Activated CD8-positive, alpha-beta memory T cell treated with anti-CD3 and anti-CD28 coated beads, Interleukin-2, amount 50 U/mL, for 24 hours (primary cell): ENCODE results near the gene RTN4RL1.

Experiments
- DNase-seq: peaks from one replicate; pipeline ENCODE4 v3.0.0-alpha.2; 2020; ENCODE audit errors: extremely low read depth

The RTN4RL1 gene

GRCh38 chr17:1919201-1919600, 105.9 kb downstream of the RTN4RL1 start:
- no peak for DNase-seq

DNA sequence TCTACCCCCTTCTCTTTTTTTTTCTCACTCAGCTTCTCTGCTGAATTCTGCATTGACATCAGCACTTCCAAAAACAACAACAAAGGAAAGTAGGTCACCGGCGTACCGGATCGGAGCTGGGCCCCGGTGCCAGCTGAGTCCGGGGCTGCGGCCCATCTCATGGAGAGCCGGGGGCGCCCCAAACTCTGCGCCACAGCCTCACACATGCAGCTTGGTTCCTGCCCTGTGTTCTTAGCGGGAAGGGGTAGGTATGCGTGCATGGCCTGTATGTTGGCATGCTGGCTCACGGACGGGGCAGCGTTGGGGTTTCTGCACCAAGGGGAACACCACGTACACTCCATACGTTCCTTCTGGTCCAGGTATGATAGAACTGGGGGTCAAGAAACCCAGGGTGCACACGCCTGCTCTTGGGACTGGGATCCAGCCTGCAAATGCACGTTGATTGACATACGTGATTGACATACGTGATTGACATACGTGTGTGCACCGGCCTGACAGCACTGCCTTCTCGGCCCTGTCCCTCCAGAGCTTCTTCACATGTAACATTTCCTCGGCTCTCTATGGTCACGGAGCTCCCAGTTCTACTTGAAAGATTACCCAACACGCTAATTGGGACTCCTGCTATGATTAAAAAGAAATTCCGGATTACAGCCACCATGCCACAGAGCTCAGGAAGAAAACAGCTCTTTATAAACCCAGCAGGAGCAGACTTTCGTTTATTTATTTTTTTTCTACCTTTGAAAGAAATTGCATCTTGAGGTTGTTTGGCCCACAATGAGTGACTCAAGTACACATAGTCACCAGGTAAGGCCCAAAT, 106.6 kb downstream of the RTN4RL1 start:
- DNase-seq: no peak

DNA sequence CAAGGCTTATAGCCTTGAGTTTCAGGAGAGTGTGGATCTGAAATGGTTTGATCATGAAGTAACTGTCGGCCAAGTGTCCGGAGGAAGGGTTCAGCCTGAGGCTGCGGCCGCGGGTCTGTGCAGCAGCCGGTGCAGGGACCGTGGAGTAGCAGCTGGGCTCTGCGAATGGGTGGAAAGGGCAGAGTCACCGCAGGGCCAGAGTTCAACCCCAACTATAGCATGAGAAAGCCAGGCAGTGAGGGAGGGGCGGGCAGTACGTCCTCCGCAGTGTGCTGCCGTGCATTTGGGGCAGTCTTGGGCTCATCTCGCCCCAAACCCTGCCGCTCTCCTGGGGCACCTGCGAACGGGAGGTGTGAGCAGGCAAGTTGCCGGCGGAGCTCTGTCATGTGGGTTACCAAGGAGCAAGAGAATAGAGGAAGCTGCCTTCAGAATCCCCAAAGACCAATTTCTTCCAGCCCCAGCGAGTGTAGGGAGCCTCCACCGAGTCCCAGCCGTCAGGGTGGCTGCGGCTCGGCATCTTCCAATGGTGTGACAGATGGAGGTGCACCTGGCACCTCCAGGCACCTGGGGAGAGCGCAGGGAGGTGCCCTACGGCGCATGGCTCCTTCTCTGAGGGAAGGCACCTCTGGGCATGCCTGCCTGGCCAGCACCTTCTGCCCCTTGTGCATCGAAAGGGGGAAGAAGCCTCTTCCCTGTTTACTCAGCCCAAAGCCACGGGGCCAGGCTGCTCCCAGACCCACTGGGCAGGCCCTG, 108.0 kb downstream of the RTN4RL1 start:
- DNase-seq: no peak

GRCh38 chr17:1916316-1916715, 108.8 kb downstream of the RTN4RL1 start:
- no peak for DNase-seq

GRCh38 chr17:1915889-1916288, 109.2 kb downstream of the RTN4RL1 start:
- no peak for DNase-seq

GRCh38 chr17:1914661-1915083, 110.5 kb downstream of the RTN4RL1 start:
- DNase-seq: no peak

DNA sequence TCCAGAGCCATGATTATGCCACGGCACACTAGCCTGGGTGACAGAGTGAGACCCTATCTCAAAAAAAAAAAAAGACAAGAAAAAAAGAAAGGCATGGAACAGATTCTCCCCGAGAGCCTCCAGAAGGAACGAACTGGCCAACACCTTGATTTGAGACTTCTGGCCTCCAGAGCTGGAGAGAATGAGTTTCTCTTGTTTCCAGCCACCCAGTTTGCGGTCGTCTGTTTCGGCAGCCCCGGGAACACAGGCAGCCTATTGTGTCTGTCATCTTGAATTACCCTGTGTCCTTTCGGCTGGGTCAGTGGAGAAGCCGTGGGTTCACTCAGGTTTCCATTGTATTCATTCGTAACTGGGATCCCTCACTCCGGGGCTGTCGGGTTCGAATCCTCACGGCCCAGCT, 111.4 kb downstream of the RTN4RL1 start:
- DNase-seq: no peak

- DNase-seq: no peak
These were observed 113.0 kb downstream of the RTN4RL1 start for GRCh38 chr17:1912146-1912545.

GRCh38 chr17:1909985-1910384, 115.1 kb downstream of the RTN4RL1 start:
- no peak for DNase-seq

GRCh38 chr17:1908699-1909309, 116.3 kb downstream of the RTN4RL1 start:
- no peak for DNase-seq

DNA sequence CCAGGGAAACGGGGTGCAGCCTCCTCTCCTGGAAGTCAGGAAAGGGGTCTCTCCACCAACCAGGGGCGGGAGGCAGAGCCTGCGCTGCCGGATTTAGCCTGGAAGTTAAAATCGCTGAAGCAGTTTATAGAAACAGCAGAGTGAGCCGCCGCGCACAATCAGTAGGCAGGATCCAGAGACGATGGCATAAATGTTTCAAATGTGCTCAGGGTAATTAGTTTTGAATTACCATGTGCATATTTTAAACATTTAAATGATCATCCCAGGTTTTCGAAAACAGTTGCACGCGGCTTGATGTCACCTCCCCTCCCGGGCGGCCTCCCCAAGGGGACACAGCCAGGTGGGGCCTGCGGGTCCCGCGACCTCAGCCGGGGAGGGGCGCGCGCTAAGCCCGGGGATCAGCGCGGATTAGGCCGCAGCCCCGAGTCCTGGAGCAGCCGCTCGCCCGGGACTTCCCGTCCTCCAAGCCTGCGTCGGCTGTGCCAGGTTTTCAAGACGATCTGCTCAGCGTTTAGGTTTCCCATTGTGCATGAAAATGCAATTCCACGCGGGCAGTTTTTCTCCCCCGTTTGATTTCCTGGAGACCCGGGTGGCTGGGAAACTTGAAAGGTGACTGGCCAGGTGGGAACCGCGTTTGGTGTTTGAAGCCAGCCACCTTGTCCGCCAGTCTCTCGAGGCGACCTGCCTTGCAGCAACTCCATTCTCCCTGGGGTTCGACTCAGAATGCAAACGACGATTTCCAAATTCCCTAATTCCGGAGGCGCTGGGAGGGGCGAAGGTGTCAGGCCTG, 117.0 kb downstream of the RTN4RL1 start:
- DNase-seq: no peak

DNA sequence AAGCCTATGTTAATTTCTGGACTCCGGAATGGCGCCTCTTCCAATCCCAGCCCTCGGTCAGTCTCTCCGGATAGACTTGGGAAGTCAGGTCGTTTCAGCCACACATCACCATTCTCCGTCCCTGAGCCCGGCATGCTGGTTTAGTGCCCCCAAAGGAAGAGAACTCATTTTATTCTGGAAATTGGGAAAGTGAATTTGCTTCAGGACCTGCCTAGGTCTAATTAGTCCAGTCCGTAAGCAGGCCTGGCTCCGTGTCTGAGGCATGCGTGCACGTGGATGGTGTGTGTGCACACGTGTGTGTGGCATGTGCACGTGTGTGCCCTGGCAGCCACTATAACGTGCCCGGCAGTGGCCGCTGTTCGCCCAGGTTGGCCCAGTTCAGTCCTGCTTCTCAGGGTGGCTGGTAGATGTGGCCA, 117.9 kb downstream of the RTN4RL1 start:
- no peak for DNase-seq

GRCh38 chr17:1906662-1907101, 118.5 kb downstream of the RTN4RL1 start:
- DNase-seq: no peak

DNA sequence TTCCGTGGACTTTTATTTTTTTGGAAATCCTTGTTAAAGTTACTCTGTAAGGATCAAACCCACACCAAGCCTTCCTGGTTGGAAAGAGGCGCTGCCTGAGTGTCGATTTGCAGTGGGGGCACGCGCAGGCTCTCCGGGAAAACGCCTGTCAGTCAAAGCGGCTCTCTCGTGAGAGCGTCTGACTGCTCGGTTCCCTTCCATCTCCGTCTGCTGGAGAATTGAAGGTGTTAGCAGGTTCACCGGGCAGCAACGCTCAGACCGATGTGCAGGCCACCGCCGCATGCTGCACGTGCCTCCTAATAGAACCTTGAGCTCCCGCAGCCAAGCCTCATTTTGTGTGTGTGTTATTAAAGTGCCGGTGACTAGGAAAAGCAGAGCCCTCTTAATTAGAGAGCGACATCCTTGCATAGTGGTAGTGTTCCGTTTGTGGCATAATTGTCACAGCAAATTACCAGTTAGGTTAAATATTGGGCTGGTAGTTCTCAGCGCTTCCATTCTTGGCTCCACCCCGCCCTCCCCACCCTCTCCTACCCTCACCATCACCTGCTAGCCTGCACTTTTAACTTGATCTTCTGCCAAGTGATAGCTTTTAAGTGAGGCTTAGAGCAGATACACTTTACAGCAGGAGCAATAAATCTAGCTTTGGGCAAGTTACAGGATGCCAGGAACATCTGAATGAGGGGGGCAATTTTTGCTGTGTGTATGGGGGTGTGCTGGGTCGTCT, 119.8 kb downstream of the RTN4RL1 start:
- no peak for DNase-seq

DNA sequence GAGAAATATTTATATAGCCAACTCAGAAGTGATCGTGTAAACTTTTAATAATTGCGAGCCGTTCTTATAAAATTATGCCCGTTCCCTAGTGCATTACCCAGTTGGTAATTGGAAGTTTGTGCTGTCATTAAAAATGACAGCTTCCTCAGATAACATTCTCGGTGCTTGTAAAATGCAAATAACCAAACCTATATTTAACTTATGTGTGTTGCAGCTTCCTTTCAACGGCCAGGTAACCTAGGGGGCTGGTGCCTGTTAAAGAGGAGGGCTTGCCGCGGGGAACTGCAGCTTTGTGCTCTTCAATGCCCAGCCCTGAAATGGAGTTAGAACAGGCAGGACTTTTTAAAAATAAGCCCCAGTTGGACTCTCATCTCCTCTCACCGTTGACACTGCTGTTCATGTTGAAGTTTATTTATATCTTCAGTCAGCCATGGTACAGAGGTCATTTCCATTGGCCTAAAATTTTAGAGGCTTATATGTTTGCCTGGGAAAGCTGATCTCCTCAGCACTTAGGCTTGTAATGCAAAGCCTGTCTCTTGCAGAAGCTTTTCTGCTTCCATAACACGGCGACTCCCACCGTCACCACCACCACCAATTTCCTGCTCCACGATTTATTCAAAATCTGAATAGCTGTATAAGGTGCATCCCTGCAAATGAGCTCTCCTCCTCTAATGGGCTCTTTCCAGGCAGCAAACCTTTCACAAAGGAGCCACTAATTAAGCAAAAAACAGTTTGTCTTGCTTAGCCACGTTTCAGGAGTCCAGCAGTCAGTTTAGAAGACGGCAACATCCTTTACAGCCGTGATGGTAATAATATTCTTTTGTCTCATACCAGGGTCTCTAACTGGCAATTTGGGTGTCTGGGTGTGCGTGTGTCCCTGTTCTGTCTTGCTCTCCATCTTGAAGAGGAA, 120.6 kb downstream of the RTN4RL1 start:
- DNase-seq: no peak

- DNase-seq: no peak
These were observed 125.6 kb downstream of the RTN4RL1 start for GRCh38 chr17:1899403-1900000.

GRCh38 chr17:1898872-1899271, 126.3 kb downstream of the RTN4RL1 start:
- DNase-seq: no peak

GRCh38 chr17:1898332-1898731, 126.8 kb downstream of the RTN4RL1 start:
- DNase-seq: no peak

DNA sequence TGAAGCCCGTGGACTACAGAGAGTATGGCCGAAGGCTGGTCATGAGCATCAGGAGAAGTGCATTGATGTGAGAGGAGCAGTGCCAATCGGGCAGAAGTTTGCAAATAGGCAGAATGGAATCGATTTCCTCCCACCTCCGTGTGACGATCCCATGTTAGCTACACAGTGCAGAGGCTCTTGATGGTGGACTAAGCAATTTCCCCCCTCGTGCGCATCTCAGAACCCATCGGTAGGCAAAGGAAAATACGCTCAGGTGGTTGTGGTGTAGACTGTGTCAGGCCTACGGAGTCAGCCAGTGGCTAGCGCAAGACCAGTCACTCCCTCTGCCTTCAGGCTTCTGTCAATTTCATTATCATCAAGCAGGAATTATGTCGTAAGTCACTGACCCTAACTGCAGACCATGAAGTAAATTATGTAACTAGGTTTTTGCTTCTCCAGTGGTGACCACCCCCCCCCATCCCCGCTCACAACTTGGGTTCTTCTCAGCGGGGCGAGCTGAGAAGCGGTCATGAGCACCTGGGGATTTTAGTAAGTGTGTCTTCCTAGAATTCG, 128.0 kb downstream of the RTN4RL1 start:
- DNase-seq: no peak
